ENCODE results near the gene RTEL1. TPM values are rescaled to one million over a fixed set of nuclear protein-coding genes. Genes with fewer than 3 reads are reported as not detected.

RTEL1 gene
- polyA plus RNA-seq, 1 of the 3 experiments (the other 2 are of a cell fraction) = 9.9 TPM

DNA sequence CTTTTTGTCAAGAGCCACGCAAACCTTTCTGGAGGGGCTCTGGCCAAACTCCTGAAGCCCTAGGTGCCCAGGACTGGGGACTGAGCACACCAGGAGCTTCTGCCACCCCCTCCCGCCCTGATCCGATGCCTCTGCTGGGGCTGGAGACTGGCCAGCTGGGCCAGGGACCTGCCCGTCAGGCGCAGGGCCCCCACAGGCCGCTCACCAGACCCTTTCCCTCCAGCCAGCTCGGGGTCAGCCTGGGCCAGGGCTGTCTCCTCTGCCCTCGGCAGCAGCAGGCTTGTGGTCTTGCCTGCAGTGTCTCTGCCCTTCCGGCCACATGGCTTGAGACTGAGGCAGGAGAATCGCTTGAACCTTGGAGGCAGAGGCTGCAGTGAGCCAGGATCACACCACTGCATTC lies 14.6 kb downstream of the RTEL1 start:
- Histone ChIP-seq H3K9ac (no peak overlapping the region), H4K20me1 (ENCODE audit: insufficient read depth) (no peaks in the 10 kb centered on the region), H3K4me3 (ENCODE audit: low read depth in 2 of 2, low read length in 1 of 2) (no peak overlapping the region), H3K9me3 (no peaks in the 10 kb centered on the region), H3K27ac (ENCODE audit: low read depth in 2 of 2, low read length in 1 of 2) (no peak overlapping the region), H3K4me1 (ENCODE audit: control insufficient read depth in 1 of 2, insufficient read depth in 2 of 2, low read depth in 1 of 2, low read length in 1 of 2) (no peaks in the 10 kb centered on the region), H3F3A (replicated peaks; ENCODE audit: insufficient read depth) (no peaks in the 10 kb centered on the region), H3K79me2 (ENCODE audit: insufficient read depth) (no peaks in the 10 kb centered on the region), H3K9me2 (no peaks in the 10 kb centered on the region), H3K4me2 (no peak overlapping the region), H2AFZ (ENCODE audit: low read depth) (no peak overlapping the region), H3K27me3 (ENCODE audit: insufficient read depth) (no peaks in the 10 kb centered on the region), H3K36me3 (replicated peaks in 1 of 2; ENCODE audit: control insufficient read depth in 1 of 2, insufficient read depth in 2 of 2, low read length in 1 of 2) (peaks cover 0 to 16% of the 10 kb centered on the region in 2 experiments)
- ChIA-PET CTCF (interaction anchor here (0.6 kb wide), 1 partner anchor 672 kb away, joined by 3 read pairs; no protein-coding TSS in a partner anchor), POLR2A (no interaction called here)
- 98% methylated on average over 6 of the region's 10 CpGs for WGBS (ENCODE audit: low lambda C conversion rate)
- DNase-seq = no peak
- no peak for TF ChIP-seq EZH2phosphoT487 (IDR thresholded peaks at IDR 0.05; ENCODE audit: borderline replicate concordance, low read depth)
- TF ChIP-seq ELF1 (IDR thresholded peaks at IDR 0.05) = no peak
- no peak for TF ChIP-seq JUND (IDR thresholded peaks at IDR 0.05)
- no peak for TF ChIP-seq RFX5 (IDR thresholded peaks at IDR 0.05; ENCODE audit: low read length)
- TF ChIP-seq, protein P1, sequence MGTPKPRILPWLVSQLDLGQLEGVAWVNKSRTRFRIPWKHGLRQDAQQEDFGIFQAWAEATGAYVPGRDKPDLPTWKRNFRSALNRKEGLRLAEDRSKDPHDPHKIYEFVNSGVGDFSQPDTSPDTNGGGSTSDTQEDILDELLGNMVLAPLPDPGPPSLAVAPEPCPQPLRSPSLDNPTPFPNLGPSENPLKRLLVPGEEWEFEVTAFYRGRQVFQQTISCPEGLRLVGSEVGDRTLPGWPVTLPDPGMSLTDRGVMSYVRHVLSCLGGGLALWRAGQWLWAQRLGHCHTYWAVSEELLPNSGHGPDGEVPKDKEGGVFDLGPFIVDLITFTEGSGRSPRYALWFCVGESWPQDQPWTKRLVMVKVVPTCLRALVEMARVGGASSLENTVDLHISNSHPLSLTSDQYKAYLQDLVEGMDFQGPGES (IDR thresholded peaks at IDR 0.05; ENCODE audit: low read depth, low read length) = no peak
- no peak for TF ChIP-seq POLR2AphosphoS5 (IDR thresholded peaks at IDR 0.05; ENCODE audit: low read depth, low read length)
- TF ChIP-seq NFIC (IDR thresholded peaks at IDR 0.05; ENCODE audit: borderline replicate concordance) = no peak
- TF ChIP-seq EP300 (IDR thresholded peaks at IDR 0.05; ENCODE audit: borderline replicate concordance in 1 of 2, low read depth in 1 of 2, low read length in 1 of 2) = no peak
- TF ChIP-seq GATA2 (CRISPR knock-in tag; IDR thresholded peaks at IDR 0.05) = no peak
- TF ChIP-seq RAD21 (IDR thresholded peaks at IDR 0.05; ENCODE audit: low read length) = no peak
- no peak for TF ChIP-seq PBX3 (IDR thresholded peaks at IDR 0.05)
- no peak for TF ChIP-seq TEAD4 (IDR thresholded peaks at IDR 0.05; ENCODE audit: borderline replicate concordance, insufficient read depth)
- TF ChIP-seq ZBTB33 (IDR thresholded peaks at IDR 0.05; ENCODE audit: borderline replicate concordance, low read depth) = no peak
- TF ChIP-seq NRF1 (IDR thresholded peaks at IDR 0.05; ENCODE audit: low read depth, low read length) = no peak
- TF ChIP-seq TCF12 (IDR thresholded peaks at IDR 0.05) = no peak
- TF ChIP-seq, protein P2, sequence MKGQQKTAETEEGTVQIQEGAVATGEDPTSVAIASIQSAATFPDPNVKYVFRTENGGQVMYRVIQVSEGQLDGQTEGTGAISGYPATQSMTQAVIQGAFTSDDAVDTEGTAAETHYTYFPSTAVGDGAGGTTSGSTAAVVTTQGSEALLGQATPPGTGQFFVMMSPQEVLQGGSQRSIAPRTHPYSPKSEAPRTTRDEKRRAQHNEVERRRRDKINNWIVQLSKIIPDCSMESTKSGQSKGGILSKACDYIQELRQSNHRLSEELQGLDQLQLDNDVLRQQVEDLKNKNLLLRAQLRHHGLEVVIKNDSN (IDR thresholded peaks at IDR 0.05; ENCODE audit: borderline replicate concordance, low read depth) = no peak
- no peak for TF ChIP-seq MXI1 (IDR thresholded peaks at IDR 0.05; ENCODE audit: low read depth, low read length)
- TF ChIP-seq SIN3A (IDR thresholded peaks at IDR 0.05; ENCODE audit: borderline replicate concordance, low read depth, low read length) = no peak

Data from SK-N-SH (cell line).